GM19035 (cell line): ENCODE measurements around the gene SPEG.

Experiments
- ATAC-seq: cut with Tn5 transposase; IDR thresholded peaks from one replicate; pipeline ENCODE4 v1.9.1; 2021; ENCODE audit not compliant: unreplicated experiment

Gene SPEG

DNA sequence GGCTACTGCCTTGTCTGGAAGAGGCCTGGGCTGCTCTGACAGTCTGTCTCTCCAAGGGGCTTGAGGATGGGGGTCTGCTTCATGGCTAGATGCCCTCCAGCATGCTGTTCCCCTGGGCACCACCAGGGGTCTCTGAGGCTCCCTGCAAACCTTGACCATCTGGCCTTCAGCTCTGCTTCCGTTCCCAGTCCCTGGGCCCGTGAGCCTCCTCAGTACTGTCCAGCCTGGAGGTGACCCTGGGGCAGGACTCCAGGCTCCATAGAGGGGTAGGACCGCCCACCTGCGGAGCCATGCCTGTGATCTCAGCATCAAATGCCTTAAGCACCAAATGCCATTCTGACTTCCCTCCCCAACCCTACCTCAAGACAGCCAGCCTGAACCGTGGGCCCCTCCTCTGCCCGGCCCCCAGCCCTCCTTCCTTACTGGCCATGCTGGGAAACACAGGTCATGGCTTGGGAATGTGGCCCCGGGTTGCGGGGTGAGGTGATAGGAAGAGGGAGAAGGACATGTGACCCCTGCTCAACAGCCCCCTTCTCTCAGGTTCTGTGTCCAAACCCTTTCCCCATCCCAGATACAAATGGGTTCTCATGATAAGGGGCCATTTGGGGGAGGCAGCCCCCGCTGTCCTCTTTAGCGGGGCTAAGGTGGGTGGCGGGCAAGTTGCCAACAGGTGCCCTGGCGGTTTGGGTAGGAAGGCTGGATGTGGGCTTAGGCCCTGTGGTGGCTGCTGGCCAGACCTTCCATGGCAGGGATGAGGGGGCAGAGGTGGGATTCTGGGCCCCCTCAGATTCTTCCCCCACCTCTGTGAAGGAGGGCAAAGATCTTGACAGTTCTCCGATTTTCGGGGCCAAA is 25.0 kb downstream of the SPEG start:
- peak; percentile 72 for ATAC-seq

DNA sequence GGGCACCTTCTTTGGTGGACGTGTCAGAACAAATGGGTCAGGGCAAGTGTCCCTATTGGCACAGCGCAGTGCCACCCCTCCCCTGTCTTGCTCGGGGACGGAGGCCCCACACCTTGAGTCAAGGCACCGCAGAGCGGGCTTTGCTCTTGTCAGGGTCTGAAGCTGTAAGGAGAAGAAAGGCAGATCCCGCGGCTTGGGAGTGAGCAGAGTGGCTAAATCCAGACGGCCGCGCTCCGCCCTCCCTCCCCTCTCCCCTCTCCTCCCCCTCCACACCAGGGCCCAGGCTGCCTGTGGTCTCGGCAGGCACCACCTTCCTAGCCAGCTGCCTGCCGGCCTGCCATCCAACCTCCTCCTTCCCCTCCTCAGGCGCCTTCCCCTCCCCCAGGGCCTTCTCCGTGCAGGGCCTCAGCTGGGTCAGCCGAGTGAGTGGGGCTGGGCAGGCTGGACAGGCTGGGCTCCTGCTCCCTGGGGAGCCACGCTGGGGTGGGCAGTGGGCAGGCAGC is 25.8 kb downstream of the SPEG start:
- ATAC-seq = no peak

DNA sequence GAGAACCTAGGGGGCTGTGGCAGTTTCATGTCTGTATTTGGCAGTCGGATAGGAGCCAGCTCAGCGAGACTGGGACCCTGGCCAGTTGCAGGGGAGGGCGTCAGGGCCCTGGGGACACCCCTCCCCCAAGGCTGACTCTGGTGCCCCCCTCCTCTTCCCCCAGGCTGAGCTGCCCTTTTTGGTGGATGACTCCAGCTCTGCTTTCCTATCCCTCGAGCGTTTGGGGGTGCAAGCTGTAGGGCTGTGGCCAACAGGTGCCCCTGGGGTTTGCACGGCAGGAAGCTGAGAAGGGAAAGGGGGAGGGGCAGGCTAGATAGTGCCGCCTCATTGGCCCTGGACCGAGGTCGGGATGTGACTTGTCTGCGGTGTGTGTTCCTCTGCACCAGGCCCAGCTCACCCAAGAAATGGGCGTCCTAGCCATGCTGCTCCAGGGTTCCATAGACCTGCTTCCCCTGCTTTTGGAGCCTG is 26.4 kb downstream of the SPEG start:
- ATAC-seq = no peak

DNA sequence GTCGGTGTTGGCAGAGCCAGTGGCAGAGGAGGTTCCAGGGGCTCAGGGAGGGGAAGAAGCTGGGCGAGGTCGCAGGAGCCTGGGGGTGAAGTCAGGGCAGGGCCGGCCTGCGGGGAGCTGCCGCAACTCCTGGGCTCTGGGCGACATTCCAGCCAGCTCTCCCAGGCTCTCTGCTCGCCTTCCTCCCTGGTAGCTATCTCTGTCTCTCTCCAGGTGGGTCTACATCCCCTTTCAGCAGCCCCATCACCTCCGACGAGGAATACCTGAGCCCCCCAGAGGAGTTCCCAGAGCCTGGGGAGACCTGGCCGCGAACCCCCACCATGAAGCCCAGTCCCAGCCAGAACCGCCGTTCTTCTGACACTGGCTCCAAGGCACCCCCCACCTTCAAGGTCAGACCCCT is 27.0 kb downstream of the SPEG start:
- ATAC-seq = no peak

DNA sequence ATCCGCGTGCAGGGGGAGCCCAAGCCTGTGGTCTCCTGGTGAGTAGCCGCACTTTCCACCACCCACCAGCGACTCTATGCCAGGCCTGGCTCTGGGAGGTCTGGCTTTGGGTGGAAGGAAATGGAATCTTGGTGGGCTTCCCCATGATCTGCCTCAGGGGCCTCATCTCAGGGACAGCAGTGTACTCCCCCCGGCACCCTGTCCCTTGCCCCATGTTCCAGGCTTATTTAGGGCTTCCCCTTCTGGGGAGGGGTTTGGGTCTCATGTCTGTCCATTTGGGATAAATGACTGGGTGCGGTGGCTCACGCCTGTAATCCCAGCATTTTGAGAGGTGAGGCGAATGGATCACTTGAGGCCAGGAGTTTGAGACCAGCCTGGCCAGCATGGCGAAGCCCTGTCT is 27.7 kb downstream of the SPEG start:
- ATAC-seq = no peak

DNA sequence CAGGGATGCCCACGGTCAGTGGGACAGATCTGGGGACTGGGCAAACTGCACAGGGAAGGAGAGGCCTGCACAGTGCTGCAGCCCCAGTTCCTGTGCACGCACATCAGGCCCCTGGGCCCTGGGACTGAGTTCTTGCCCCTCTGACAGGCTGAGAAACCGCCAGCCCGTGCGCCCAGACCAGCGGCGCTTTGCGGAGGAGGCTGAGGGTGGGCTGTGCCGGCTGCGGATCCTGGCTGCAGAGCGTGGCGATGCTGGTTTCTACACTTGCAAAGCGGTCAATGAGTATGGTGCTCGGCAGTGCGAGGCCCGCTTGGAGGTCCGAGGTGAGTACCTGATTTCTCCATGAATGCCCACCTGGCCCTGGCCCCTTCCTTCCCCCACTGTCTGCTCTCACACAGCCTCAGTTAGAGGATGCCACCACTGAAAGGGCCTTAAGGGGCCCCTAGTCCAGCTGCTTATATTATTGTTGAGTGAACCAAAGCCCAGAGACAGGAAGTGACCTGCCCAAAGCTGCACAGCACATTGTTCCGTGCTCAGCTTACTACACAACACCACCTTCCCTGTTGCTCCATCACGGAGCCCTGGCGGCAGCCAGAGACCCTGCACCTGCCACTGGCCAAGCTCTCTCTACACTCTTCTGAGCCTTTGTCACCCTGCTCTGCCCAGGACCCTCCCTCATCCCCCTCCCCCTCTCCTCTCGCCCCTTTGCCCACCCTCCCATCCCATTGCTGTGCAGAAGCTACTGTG is 29.8 kb downstream of the SPEG start:
- no peak for ATAC-seq

DNA sequence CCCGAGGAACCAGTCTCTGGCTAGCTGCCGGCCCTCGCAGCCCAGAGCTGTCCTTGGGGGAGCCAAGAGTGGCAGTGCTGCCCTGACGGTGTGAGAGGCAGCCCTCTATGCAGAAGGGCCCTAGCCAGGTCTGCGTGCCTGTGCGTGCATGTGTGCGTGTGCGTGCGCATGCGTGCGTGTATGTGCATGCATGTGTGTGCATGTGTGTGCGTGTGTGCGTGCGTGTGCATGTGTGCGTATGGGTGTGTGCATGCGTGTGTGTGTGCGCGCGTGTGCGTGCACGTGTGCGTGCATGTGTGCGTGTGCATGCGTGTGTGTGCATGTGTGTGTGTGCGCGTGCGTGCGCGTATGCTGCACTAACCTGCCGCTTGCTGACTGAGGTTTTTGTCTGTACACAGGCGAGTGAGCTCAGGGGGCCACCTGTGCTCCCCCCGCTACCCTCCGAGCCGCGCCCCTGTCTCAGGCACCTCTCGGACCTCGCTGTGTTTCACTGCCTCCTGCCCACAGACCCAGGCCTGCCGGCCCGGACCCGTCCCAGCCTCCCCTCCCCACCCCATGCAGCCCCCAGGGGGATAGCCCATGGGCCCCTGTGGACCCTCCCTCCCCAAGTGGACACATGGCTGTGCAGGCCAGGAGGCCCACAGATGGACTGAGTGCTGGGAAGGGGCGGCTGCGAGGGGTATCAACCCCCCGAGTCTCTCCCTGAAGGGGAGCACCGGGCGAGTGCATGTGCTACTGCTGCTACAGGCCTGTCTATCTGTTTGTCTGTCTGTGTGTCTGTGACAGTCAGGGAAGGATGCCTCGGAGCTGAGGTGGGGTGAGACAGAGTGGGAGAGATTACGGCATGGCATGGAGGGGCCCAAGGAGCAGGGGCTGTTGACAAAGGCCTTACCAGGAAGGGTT is 31.3 kb downstream of the SPEG start:
- no peak for ATAC-seq

DNA sequence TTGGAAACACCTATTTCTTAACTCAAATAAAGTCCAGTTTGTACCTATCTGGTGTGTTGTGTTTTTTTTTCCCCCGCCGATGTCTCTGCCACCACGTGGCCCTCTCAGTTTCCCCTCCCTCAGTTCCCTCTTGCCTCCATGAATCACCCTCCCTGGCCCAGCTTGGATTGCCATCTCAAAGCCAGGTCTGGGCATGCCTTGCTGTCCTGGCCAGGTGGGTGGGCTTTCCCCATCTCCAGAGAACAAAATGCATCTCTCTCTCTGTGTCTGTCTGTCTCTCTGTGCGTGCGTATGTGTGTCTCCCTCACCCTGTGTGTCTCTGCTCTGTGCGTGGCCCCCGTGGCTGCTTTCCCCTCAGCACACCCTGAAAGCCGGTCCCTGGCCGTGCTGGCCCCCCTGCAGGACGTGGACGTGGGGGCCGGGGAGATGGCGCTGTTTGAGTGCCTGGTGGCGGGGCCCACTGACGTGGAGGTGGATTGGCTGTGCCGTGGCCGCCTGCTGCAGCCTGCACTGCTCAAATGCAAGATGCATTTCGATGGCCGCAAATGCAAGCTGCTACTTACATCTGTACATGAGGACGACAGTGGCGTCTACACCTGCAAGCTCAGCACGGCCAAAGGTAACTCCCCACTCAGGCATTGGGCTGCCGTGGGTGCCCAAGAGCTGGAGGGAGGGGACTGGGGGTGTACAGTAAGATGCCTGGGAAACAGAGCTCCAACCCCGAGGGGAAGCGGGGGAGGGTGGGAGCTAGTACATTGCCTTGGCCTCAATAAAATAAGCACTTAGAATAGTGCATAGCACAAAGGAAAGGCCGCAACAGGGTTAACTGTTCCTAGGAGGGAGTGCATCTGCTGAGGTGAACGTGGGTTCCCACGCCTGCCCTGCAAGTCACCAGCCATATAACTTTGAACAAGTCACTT is 32.4 kb downstream of the SPEG start:
- ATAC-seq = no peak

DNA sequence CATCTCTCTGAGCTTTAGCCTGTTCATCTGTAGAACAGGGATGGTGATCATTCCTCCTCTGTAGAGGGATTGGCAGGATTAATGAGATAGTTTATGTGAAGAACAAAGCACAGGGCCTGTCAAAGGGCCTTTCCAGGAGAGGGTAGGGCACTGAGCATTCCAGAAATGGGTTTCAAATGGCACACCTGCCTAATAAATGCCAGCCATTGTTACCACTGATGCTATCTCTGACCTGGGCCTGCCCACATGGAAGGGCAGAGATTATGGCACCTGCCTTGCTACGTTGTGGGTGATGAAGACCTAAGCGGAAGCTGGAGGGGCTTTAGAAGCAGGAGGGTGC is 33.1 kb downstream of the SPEG start:
- ATAC-seq = no peak

DNA sequence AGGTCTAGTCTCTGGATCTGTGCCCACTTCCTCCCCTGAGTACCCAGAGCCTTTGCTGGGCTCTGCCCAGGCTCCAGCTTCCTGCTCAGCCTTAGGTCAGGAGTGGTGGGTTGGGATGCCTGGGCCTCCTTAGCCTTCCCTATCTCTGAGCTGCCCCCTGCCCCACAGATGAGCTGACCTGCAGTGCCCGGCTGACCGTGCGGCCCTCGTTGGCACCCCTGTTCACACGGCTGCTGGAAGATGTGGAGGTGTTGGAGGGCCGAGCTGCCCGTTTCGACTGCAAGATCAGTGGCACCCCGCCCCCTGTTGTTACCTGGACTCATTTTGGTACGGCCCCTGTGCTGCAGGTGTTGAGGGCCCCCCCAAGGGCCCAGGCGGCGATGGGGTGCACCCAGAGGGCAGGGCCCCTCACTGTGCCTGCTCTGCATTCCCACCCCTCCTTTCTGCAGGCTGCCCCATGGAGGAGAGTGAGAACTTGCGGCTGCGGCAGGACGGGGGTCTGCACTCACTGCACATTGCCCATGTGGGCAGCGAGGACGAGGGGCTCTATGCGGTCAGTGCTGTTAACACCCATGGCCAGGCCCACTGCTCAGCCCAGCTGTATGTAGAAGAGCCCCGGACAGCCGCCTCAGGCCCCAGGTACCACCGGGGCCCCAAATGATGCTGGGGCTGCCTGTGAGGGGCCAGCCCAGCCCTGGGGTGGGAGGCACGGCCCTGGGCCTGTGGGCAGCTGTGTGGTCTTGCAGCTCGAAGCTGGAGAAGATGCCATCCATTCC is 34.0 kb downstream of the SPEG start:
- no peak for ATAC-seq

DNA sequence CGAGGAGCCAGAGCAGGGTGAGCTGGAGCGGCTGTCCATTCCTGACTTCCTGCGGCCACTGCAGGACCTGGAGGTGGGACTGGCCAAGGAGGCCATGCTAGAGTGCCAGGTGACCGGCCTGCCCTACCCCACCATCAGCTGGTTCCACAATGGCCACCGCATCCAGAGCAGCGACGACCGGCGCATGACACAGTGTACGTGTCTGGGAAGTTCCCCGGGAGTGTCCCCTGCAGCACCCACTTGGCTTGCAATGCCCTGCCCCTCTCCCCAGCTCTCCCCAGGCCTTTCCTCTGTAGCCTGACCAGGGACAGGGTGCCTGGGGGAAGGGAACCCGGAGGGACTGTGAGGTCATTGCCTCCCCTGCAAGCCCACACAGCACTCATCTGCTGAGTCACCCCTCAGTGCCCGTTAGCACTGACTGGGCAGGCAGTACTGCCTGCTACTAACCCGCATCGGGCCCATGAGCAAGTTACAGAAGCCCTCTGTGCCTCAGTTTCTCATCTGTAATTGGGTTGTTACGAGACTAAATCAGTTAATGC is 34.6 kb downstream of the SPEG start:
- ATAC-seq = no peak

DNA sequence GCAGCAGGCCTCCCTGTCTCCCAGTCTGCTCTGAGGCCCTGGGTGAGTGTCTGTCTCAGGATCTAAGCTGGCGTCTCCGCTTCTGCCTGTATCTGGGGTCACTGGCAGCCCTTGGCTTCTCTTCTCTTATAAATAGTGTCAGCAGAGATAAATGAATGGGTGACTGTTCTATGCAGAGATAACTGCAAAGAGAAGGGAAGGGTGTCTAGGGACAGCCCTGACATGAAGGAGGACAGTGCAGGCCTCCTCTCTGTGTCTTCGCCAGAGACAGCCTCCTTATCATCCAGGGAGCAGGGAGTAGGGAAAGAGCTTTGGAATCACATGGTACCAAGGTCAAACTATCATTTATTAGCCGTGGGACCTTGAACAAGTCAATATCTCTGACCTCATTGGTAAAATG is 35.8 kb downstream of the SPEG start:
- ATAC-seq = no peak

DNA sequence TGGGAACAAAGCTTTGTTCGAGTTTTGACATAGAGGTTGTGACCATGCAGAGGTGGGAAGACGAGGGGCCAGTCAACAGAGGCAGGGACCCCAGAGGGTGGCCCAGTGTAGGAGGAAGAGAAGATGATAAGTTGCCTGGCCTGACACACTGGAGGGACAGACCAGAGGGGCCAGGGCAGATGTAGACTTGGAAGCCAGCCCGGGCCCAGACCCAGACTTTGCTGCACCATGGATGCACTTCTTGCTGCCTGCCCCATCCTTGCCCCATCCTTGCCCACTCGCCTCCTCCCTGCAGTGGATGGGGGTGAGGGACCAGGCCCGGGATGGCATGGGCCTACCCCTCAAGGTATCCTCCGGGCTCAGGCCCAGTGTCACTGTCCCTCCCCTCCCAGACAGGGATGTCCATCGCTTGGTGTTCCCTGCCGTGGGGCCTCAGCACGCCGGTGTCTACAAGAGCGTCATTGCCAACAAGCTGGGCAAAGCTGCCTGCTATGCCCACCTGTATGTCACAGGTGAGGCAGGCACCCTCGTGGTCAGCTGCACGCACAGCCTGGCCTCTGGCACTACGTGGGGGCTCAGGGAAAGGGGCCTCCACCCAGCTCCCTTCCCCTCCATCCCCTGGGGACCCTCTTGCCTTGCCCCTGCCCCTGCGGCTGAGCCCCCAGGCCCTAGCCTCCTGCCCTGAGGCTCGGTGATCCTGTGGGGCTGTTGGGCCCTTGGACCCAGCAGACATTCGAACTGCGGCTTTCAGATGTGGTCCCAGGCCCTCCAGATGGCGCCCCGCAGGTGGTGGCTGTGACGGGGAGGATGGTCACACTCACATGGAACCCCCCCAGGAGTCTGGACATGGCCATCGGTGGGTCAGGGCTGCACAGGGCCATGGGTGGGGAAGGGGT is 37.1 kb downstream of the SPEG start:
- ATAC-seq = no peak

DNA sequence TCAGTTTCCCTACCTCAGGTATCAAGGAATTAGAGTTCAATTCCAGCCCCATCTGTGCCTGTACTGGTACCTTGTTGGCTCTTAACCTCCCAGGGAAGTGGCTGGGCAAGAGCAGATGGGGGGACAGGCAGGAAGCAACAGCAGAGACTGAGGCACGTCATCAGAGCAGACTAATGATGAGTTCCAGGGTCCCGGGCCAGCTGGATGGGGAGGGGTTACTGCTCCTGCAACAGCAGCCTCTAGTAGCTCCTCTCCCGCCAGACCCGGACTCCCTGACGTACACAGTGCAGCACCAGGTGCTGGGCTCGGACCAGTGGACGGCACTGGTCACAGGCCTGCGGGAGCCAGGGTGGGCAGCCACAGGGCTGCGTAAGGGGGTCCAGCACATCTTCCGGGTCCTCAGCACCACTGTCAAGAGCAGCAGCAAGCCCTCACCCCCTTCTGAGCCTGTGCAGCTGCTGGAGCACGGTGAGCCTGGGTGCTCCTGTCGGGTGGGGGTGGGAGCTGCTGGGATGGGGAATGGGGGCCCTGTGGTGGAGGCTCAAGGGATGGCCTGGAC is 38.1 kb downstream of the SPEG start:
- no peak for ATAC-seq

DNA sequence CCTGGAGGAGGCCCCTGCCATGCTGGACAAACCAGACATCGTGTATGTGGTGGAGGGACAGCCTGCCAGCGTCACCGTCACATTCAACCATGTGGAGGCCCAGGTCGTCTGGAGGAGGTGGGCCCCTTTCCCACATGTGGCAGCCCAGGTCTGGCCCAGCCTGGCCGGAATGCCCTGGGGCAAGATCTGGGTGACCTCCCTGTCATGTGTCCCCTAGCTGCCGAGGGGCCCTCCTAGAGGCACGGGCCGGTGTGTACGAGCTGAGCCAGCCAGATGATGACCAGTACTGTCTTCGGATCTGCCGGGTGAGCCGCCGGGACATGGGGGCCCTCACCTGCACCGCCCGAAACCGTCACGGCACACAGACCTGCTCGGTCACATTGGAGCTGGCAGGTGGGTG is 38.9 kb downstream of the SPEG start:
- ATAC-seq = no peak

DNA sequence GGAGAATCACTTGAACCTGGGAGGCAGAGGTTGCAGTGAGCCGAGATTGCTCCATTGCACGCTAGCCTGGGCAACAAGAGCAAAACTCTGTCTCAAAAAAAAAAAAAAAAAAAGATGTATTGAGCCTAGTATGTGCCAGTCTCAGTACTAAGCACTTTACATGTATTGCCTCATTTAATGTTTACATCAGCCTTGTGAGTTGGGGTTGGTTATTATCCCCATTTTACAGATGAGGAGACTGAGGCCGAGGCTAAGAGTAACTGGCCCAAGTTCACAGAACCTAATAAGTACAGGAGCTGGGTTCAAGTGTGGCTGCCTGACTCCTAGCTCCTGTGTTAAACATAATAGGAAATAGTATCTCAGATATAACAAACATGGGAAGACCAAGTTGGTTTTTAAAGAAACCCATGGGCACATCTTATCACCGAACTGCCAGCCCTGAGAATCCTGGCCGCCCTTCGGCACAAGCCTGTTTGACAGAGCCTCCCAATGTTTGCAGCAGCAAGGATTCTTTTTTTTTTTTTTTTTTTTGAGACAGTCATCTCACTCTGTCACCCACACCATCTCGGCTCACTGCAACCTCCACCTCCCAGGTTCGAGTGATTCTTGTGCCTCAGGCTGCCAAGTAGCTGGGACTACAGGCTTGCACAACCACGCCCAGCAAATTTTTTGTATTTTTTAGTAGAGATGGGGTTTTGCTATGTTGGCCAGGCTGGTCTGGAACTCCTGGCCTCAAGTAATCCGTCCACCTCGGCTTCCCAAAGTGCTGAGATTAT is 39.8 kb downstream of the SPEG start:
- no peak for ATAC-seq

DNA sequence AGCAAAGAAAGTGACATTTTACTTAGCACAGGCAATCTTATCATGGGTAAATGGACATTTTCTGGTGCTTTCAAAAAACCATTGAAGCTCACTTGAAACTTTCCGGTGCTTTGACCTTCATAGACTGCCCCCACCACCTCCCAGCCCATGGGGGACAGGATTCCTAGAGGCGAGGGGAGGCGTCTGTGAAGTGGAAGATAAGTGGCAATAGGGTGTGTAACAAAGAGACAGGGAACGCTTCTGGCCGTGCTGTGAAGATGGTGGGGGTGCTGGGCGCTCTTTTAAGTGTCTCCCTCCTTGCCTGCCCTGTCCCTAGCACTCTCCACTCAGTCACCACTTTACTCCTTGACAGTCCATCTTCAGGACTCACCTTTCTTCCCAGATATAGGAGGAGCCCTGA is 40.6 kb downstream of the SPEG start:
- ATAC-seq = no peak
